ENCODE data around the gene NFKB1. TPM values are rescaled to one million over a fixed set of nuclear protein-coding genes. Genes with fewer than 3 reads are reported as not detected.

The NFKB1 gene
- total RNA-seq, 1 donor from 2014 or later, result 25.1 TPM

- peaks cover 4% of the 10 kb centered on the region for H3K9me3 Mint-ChIP-seq (ENCODE audit: low read depth)
- H3K27me3 Mint-ChIP-seq, result no peaks in the 10 kb centered on the region
- H3K4me3 Mint-ChIP-seq (ENCODE audit: low read depth), result no peak overlapping the region
- no peak for TF ChIP-seq CTCF (IDR thresholded peaks at IDR 0.05; ENCODE audit: unreplicated experiment)
- H3K27ac Mint-ChIP-seq, result no peak overlapping the region
- no peak for DNase-seq (ENCODE audit: low spot score, unreplicated experiment)
- peaks cover 21% of the 10 kb centered on the region for H3K4me1 Mint-ChIP-seq (ENCODE audit: low read depth)
- peaks cover under 1% of the 10 kb centered on the region for H3K36me3 Mint-ChIP-seq (ENCODE audit: insufficient read depth)
Measured at GRCh38 chr4:102504941-102505340, 3.8 kb downstream of the NFKB1 start.

DNA sequence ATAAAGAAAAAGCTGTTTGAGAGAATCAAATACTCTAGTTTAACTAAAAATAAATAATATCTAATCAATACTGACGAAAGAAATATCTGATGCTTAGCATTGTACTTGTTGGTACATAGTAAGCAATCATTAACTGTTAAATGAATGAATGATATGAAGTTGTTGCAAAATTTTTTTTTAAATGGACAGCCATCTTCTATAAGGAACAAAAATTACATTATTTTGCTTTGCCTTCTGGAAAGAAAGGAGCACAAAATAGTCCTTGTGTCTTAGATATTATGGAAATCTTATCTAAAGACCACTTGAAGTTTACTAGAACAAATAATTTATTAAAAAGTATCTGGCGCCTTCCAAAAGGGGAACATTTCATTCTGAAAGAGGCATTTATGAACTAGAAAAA is 4.5 kb downstream of the NFKB1 start:
- Mint-ChIP-seq H3K36me3 (ENCODE audit: insufficient read depth) (peaks cover 2% of the 10 kb centered on the region), H3K4me1 (ENCODE audit: low read depth) (peaks cover 21% of the 10 kb centered on the region), H3K4me3 (ENCODE audit: low read depth) (no peak overlapping the region), H3K27me3 (no peaks in the 10 kb centered on the region), H3K27ac (no peak overlapping the region), H3K9me3 (ENCODE audit: low read depth) (peaks cover 6% of the 10 kb centered on the region)
- TF ChIP-seq CTCF (IDR thresholded peaks at IDR 0.05; ENCODE audit: unreplicated experiment), result no peak
- no peak for DNase-seq (ENCODE audit: low spot score, unreplicated experiment)

DNA sequence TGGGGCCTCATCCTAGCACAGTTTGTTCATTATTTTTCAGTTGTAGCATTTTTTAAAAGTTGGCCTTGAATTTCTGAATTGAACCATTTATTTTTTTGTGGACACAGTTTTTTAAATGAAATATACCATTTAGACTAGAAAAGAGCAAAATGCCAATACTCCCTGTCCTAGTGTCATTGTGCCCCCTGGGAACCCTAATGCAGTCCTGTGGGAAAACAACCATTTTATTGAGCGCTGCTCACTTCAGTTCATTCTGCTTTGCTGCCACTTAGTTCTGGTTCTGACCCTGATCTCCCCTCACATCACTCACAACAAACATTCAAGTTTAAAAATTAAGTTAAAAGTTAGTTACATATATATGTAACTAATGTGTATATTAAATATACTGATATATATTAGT is 5.4 kb downstream of the NFKB1 start:
- H3K36me3 Mint-ChIP-seq (ENCODE audit: insufficient read depth), result peaks cover 2% of the 10 kb centered on the region
- TF ChIP-seq CTCF (IDR thresholded peaks at IDR 0.05; ENCODE audit: unreplicated experiment), result no peak
- peaks cover 21% of the 10 kb centered on the region for H3K4me1 Mint-ChIP-seq (ENCODE audit: low read depth)
- DNase-seq (ENCODE audit: low spot score, unreplicated experiment), result no peak
- no peaks in the 10 kb centered on the region for H3K27me3 Mint-ChIP-seq
- no peak overlapping the region for H3K4me3 Mint-ChIP-seq (ENCODE audit: low read depth)
- H3K9me3 Mint-ChIP-seq (ENCODE audit: low read depth), result peaks cover 6% of the 10 kb centered on the region
- H3K27ac Mint-ChIP-seq, result no peak overlapping the region

DNA sequence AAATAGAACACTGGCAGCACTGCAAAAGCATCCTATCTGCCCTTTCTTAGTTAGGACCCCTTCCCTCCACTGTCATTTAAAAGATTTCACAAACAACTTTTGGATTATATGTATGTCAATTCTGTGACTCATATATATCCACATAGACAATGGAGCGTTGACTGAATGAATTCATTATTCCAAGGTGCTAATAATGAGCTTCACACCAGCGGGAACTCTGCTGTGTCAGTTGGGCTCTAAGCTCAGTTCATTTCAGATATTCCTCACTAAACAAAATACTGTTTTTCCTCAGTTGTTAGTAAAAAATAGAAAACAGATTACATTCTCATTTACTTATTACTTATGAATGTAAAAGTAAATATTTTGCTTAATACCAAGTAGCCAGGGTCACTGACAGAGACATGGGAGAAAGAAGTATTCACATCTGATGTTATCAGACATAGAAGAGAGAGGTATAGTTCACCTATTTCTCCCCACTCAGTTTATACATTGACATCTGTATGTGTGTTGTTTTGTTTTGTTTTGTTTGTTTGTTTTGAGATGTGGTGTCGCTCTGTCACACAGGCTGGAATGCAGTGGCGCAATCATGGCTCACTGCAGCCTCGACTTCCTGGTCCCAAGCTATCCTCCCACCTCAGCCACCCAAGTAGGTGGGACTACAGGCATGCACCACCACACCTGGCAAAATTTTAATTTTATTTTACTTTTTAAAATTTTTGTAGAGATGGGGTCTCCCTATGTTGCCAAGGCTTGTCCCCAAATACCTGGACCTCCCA is 10.9 kb downstream of the NFKB1 start:
- H3K27me3 Mint-ChIP-seq, result no peaks in the 10 kb centered on the region
- H3K36me3 Mint-ChIP-seq (ENCODE audit: insufficient read depth), result peaks cover 21% of the 10 kb centered on the region
- no peak overlapping the region for H3K4me3 Mint-ChIP-seq (ENCODE audit: low read depth)
- TF ChIP-seq CTCF (IDR thresholded peaks at IDR 0.05; ENCODE audit: unreplicated experiment), result no peak
- H3K9me3 Mint-ChIP-seq (ENCODE audit: low read depth), result peaks cover 27% of the 10 kb centered on the region
- DNase-seq (ENCODE audit: low spot score, unreplicated experiment), result no peak
- H3K27ac Mint-ChIP-seq, result no peak overlapping the region
- no peaks in the 10 kb centered on the region for H3K4me1 Mint-ChIP-seq (ENCODE audit: low read depth)

DNA sequence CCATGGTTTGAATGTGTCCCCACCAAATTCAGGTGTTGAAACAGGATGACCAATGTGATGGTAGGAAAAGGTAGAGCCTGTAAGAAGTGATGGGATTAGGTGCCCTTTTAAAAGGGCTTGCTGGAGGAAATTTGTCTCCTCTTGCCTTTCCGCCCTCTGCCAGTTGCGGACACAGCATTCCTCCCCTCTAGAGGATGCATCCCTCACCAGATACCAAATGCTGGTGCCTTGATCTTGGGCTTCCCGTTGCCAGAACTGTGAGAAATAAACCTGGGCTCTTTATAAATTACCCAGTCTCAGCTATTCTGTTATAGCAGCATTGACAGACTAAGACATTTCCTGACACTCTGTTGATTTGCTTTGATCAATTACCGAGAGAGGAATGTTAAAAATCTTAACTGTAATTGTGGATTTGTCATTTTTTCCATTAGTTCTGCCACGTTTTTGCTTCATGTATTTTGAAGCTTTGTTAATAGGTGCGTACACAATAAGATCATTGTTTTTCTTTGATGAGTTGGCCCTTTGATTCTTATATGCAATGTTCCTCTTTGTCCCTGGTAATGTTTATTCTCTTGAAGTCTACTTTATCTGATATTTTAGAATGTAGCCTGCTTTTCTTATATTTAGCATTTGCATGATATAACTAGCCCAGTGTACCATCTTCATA is 13.3 kb downstream of the NFKB1 start:
- no peak overlapping the region for H3K27ac Mint-ChIP-seq
- H3K4me1 Mint-ChIP-seq (ENCODE audit: low read depth), result peaks cover 2% of the 10 kb centered on the region
- H3K4me3 Mint-ChIP-seq (ENCODE audit: low read depth), result no peak overlapping the region
- no peak for TF ChIP-seq CTCF (IDR thresholded peaks at IDR 0.05; ENCODE audit: unreplicated experiment)
- H3K27me3 Mint-ChIP-seq, result no peaks in the 10 kb centered on the region
- H3K9me3 Mint-ChIP-seq (ENCODE audit: low read depth), result peaks cover 27% of the 10 kb centered on the region
- H3K36me3 Mint-ChIP-seq (ENCODE audit: insufficient read depth), result peaks cover 21% of the 10 kb centered on the region
- no peak for DNase-seq (ENCODE audit: low spot score, unreplicated experiment)

Measured in progenitor cell of endocrine pancreas (in vitro differentiated cells).